Activated CD8-positive, alpha-beta memory T cell treated with anti-CD3 and anti-CD28 coated beads for 1 hour (primary cell): Measurements from ENCODE around the gene KRT2.
"Not testable (repeated sequence)": the region's sequence is repeated elsewhere in the genome, so short reads cannot be mapped to it uniquely, and the experiment has no call there.

ENCODE experiments used
- DNase-seq, 2 donors: peaks; one replicate each; pipeline ENCODE4 v3.0.0-alpha.2; 2020; ENCODE audit warnings: low read depth in 1 of 2; ENCODE audit errors: extremely low read depth in 1 of 2

The KRT2 gene

DNA sequence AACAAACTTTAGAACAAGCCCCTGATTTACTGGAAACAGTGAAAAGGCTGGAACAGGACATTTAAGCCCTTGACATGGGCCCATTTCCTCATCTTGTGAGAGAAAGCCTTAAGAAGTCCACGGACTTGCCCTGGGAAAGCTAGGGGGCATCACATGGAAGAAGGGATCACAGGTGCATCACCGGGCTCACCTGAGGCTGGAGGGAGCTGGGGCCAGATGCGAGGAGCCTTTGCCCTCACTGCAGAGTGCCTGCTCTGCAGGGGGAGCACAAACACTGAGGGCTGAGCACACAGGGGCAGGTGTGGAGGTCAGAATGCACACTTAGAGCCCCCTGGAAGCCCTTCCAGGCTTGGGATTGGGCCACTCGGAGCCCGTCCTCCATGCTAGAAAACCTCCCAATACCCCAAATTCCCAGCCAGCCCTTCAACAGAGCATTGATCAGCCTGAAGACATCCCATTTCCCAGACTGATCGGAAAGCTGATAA lies 33.4 kb upstream of the KRT2 start:
- DNase-seq = no peak

DNA sequence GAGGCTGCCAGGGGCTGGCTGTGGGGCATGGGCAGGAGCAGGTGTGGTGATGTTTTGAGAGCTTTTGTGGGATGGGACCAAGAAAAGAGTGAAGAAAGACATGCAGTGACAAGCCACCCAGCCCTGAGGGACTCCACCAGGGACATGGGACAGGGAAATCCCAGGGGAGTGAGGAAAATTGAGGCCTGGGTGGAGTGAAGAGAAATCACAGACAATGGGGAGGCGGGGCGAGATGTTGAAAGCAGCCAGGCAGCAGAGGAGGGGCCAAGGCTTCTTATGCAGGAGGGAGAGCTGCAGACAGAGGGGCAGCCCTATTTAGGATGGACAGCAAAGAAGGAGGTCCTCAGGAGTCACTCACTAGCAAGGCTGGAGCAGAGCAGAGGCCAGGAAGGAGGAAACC lies 32.4 kb upstream of the KRT2 start:
- DNase-seq = no peak

DNA sequence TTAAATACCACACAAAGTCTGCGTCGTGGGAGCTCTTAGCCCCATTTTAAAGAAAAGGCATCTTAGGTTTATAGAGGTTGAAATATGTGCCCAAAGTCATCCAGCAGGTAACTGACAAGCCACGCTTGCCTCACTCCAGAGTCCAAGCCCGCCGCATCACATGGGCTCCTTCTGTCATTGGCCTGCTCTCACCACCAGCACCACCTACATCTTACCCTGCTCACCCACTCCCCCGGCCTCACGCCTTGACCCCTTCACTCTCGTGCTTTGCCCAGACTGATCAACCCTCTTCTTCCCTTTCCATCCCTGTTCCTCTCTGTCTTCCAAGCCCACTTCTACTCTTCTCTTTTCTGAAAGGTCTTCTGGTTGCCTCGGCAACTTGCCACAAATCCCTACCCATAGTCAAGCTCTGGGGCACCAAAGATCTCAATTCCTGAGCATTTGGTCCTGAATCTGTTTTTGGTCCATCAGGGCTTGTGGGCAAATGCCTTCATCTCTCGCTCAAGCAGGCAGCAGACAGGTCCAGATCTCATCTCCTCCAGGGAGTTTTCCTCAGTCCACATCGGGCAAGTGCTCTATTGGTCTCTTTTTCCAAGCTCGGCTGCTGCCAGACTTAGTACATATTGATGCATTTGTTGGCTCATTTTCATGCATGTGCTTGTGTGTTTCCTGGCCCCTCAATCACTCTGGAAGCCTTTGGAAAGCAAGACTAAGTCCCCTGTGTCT lies 31.7 kb upstream of the KRT2 start:
- no peak for DNase-seq

DNA sequence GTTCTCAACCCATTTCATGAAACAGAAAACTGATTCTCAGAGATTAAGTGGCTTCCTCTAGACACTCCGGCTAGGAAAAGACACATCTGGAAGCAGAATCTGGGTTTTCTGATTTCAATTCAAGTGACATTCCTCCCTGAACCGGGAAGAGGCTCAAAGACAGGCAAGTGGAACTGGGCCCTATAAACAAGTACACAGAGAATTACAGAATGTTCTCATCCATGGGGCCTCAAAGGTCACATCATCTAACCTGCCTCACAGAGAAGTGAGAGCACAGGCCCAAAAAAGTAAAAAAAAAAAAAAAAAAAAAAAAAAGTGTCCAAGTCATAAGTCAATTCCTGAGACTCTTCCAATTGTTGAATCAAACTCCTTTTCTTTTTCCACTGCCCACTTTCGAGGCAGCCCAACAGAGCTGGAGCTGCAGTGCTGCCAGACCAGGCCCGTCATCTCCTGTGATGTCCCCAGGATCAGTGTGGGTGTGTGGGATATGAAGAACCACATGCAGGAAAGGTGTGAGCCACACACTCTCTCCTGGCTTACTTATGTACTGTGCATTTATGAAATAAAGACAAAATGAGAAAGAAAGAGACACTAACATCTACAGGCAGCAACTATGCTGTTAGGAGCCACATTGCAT lies 31.0 kb upstream of the KRT2 start:
- DNase-seq = no peak

DNA sequence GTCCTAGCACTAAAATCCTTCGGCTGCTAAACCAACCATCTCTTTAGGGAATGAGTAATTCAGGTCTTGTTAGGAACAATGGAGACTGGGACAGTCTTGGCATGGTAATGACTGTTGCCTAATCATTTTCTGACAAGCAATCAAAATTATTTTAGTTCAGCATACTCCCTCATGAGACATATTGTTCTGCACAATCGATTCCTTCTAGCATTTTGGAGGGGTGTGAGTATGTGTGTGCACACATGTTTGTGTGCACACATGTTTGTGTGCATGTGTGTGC lies 30.3 kb upstream of the KRT2 start:
- no peak for DNase-seq

DNA sequence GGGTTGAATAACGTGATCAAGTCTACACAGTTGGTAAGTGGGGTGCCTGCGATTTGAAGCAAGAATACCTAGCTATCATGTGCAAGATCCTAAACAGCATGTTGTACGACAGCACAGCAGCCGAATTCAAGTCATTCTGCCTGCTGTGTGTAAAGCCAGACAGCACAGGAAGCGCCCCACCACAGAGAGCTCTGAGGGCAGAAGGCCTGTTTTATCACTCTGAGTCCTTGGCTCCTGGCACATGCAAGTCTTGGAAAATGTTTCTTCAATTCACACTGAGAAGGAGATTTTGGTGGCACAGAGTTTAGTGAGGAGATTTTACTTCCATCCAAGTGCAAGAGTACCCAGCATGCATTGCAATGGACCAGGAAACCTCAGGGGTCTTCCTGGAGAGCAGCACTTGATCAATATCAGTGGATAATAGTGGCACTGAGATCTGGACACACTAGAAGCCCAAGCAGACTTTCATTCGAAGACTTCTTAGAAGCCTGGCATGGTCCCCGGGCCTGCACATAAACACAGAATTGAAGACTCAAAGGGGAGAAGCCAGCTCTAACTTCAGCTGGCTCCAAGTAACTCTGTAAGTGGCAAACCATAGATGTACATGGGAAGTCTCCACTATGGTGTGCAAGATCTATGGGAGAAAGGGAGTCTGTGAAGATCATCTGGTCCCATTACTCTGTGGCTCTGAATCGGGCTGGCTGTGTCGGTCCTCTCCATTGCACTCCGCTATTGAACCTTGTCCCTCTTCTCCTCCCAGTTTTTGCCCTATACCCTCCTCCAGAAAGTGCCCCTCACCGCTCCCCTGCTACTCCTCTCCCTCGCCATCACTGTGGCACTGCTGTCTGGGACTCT lies 29.7 kb upstream of the KRT2 start:
- peak in 1 of 2 donors; percentile 21 for DNase-seq

DNA sequence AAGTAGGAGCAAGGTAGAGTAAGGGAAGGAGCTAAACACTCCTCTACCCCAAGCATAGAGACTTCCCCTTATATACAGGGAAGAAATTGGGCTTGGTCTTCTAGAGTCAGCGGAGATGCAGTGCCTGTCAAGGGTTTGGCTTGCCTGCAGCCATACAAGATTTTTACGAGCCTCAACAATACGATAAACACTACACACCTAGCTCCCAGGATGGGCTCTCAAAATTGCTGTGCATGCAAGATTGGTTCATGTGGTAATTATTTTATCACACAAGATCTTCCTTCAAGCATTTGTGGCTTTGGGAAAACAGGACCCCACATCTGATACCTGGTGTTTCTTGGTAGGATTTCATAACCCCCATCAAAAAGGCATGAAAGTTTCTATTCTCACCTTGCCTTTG lies 28.4 kb upstream of the KRT2 start, which contains the start of gene KRT1:
KRT1 (minus strand) TSS at position 45 of the 400 bp plus-strand sequence. CDS start 59 bp downstream, outside the sequence.
- DNase-seq = no peak

DNA sequence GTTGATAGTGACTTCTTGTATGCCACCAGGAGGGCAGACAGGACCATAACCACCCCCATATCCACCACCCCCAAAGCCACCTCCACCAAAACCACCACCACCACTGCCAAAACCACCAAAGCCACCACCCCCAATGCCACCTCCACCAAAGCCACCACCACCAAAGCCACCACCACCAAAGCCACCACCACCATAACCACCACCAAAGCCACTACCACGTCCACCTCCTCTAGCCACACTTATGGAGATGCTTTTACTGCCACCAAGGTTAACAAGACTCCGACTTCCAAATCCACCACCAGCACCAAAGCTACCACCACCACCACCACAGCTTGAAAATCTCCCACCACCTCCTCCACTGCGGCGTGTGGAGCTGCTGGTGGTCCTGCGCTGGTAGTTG lies 27.9 kb upstream of the KRT2 start:
- DNase-seq = no peak

DNA sequence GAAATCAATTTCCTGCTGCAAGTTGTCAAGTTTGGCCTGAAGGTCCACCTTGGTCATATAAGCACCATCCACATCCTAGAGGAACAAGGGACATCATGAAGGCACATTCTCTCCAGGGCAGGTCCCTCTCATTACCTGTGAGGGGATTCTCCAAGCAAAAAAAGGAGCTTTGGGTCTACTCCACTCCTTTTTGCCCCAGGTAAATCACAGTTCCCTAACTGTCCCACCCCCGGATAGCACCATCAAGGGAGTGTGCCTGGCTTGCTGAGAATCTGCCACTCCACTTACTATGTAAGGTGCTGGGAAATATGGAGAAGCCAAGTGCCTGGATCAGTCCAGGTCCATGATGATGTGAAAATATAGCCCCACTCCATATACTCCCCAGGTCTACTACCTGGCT lies 25.7 kb upstream of the KRT2 start:
- no peak for DNase-seq

DNA sequence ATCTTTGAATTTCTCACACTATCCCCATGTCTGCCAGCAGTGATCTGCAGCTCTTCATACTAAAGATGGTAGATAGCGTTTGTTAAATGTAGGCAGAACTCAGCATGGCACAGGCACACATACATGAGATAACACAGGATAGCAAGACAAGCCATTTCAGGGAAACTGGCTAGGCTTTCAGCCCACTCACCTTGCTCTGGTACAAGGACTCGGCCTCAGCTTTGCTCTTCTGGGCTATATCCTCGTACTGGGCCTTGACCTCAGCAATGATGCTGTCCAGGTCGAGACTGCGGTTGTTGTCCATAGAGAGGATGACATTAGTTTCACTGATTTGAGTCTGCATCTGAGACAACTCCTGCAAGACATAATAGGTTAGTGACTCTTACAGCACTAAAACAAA lies 25.1 kb upstream of the KRT2 start:
- no peak for DNase-seq

DNA sequence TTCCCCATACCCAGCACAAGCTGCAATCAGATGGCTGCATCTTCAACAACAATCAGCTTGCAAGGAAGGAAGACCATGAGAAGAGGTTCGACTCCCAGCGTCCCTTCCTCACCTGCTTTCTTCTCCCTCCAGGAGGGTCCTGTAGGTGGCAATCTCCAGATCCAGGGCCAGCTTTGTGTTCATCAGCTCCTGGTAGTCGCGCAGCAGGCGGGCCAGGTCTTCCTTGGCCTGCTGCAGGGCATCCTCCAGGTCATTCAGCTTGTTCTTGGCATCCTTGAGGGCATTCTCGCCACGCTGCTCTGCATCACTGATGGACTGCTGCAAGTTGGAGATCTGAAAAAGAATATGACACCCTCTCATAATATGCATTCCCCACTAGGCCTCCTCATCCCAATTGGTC lies 24.2 kb upstream of the KRT2 start:
- no peak for DNase-seq

DNA sequence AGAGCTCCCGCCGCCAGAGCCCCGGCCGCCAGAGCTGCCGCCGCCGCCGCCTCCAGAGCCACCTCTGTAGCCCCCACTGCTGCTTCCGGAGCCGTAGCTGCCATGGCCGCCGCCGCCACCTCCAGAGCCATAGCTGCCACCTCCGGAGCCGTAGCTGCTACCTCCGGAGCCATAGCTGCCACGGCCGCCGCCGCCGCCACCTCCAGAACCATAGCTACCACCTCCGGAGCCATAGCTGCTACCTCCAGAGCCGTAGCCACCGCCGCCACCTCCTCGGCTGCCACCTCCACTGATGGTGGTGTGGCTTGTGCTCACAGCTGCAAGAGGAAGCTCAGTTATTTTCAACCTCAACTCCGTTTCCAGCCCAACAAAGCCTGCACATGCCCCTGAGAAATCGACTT lies 23.3 kb upstream of the KRT2 start:
- no peak for DNase-seq

DNA sequence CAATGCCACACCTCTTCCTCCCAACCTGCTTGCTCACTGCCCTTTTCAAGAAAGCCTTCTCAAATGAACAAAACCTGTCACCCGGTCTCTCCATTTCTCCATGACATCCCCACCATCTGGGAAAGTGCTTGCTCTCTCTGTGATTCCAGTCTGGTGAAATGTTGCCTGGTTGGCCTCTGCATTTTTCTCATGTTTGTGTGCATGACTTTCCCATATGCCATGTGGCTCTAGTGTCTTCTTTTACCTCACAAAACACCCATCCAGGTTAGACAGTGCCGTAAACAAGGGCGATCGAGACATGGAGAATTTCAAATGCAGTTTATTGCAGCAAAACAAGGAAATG lies 22.4 kb upstream of the KRT2 start:
- no peak for DNase-seq

DNA sequence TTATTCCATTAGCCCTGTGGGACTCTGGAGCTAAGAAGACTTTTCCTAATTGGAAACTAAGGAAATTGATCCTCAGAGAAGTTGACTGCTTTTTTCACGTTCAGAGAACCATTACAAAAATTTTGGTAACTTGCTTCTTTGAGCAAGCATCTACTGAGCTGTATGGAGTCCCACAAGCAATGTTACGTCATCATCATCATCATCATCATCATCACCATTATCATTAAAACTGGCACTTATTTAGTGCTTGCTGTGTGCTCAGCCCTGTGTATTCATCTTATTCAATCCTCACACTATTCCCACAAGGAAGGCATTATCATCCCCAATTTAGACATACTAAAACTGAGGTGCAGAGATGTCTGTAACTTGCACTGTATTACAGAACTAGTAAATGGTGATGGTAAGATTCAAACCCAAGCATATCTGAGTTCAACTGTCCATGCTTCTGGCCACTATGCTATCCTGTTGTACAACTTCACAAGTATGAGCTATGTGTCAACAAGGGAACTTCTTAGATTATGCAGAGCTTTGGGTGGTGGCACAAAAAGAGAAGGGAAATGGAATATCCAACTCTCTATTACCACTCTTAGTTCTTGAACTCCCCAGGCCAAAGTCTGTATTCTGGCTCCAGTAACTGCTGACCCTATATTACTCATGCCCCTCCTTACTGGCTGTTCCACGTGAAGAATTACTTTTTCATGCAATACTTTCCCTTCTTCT lies 21.9 kb upstream of the KRT2 start:
- DNase-seq = no peak

DNA sequence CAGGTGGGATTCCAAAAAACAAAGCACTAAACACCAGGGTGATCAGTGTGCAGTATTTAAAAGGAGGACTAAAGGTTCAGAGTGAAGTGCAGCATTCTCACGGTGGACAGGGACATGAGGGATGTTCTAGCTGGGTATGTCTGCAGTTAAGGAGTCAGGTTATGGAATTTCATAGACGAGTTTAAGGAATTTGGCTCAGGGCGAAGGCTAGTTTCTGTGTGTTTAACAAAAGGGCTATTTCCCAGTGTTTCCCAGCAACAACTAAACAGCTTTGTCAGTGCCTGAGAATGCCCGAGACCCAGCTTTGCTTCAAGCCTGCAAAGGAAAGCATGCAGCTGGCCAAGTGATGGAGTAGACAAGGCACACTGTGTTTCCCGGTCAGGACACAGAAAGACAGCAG lies 21.2 kb upstream of the KRT2 start:
- DNase-seq = no peak

DNA sequence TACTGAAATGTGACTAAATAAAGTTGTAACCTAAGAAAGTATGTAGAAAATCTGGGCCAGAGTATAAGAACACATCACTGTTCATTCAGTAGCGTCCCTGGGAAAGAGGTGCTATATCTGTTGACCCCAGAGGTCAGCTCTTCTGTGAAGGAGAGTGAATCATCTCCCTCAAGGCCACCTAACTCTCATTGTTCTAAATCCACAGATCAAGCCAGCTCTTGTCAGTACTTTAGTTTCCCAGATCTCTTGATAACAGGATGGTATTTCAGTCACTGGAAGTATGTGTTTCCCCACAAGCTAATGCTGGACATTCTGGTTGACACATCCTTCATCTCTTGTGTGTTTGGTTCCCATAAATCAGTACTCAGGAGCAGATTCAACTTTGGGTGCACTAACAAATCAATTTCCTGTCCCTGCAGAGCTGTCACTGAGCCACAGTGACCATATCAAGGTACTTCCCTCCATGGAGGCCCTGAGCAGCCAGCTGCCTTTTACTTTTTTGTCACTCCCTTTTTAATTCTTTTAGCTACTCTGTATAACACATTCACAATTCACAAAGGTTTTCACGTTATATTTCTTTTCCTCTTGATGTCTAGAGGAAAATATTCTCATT lies 20.4 kb upstream of the KRT2 start:
- no peak for DNase-seq

DNA sequence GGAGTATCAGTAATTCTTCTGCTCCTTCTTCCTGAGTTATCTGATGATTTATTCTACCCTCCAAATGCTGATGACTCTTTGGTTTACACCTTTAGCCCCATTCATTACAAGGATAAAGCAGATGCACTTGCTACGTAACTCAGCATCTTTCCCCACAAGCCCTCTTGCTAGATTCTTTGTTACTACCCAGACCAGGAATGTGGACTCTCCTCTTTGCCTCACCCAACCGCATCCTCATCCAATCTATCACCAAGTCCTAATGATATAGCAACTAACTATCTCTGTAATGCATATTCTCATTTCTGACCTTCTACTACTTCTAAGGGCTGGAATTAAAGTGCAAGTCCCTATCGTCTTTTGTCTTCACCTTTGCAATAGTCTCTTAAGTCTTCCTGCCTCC lies 18.9 kb upstream of the KRT2 start:
- no peak for DNase-seq

DNA sequence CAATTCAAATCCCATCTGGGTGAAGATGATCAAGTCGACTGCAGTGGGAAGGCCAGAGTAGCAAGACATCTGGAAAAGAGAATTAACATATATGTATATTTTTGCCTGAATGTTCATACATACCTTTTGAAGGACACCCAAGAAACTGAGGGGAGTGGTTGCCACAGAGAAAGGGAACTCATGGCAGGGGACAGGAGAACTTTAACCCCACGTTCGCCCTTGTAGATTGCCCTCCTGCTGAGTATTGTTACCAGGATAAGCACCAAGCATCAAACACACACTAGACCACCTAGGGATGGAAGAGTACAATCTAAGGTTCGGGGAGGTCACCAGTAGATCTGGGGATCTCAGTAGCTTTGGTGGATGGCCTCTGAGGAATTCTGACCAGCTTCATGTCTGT lies 18.5 kb upstream of the KRT2 start:
- DNase-seq = no peak

DNA sequence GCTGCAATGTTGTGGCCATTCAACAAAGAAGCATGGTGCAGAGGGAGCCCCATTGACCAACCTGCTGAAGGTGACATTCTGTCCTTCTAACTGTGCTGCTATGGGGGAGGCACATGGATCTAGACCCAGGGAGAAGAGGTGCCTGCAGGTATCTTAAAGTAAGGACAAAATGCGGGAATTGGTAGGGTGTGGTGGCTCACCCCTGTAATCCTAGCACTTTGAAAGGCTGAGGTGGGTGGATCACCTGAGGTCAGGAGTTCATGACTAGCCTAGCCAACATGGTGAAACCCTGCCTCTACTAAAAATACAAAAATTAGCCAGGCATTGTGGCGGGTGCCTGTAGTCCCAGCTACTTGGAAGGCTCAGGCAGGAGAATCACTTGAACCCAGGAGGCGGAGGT lies 17.9 kb upstream of the KRT2 start:
- DNase-seq = not testable (repeated sequence)

DNA sequence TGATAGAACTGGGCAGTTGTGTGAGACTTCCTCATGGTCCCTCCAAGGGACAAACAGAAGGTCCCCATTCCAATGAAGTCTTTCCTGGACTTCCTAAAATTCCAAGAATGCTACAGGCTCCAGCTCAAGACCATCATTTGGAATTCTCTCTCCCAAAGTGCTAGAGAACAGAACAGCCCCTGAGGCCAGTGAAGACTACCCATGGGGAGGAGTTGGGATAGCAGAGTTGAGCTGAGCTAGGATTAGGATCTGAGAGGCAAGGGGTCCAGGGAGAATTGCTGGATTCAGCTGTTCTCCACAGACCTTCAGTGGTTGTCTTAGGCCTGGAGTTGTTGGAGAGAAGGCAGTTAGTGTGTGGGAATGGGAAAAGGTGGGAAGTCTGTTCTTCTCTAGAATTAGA lies 17.4 kb upstream of the KRT2 start:
- DNase-seq = no peak

DNA sequence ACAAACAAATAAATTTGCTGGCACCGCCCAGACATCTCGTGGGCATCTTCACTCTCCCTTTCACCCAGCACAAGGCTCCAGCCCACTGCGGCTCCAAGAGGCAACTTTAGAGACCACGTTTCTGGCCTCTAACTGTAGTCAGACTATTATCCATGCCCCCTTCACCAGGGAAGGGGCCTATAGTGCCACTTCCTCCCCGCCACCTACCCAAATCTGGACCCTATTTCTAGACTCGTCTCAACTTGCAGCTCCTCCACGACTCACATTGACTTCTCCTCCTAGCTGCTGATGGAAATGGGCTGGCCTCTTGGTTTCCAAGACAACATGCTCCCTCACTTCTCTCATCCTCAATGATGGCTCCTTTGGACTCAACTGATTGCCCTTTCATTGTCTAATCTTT lies 15.9 kb upstream of the KRT2 start:
- no peak for DNase-seq
